HG03064 (cell line): ENCODE measurements around the gene SCG3.

ENCODE experiments used
- ATAC-seq: cut with Tn5 transposase; IDR thresholded peaks from one replicate; pipeline ENCODE4 v1.9.1; 2021; ENCODE audit warnings: low read depth; ENCODE audit not compliant: unreplicated experiment

SCG3 gene

GRCh38 chr15:51677452-51677851 is 3.9 kb upstream of the SCG3 start:
- ATAC-seq: no peak

GRCh38 chr15:51678096-51678495 is 3.2 kb upstream of the SCG3 start:
- ATAC-seq: no peak

- no peak for ATAC-seq
Observed at GRCh38 chr15:51680321-51680720, 982 bp upstream of the SCG3 start.

- ATAC-seq: no peak
Observed at GRCh38 chr15:51687565-51687964, 6.3 kb downstream of the SCG3 start.

- no peak for ATAC-seq
Observed at GRCh38 chr15:51688863-51689262, 7.6 kb downstream of the SCG3 start.

- ATAC-seq: no peak
Observed at GRCh38 chr15:51692154-51692553, 10.9 kb downstream of the SCG3 start.

GRCh38 chr15:51696566-51696965 is 15.3 kb downstream of the SCG3 start:
- ATAC-seq: no peak

GRCh38 chr15:51697163-51697562 is 15.9 kb downstream of the SCG3 start:
- no peak for ATAC-seq

GRCh38 chr15:51699373-51699772 is 18.1 kb downstream of the SCG3 start:
- ATAC-seq: no peak

GRCh38 chr15:51702710-51703109 is 21.4 kb downstream of the SCG3 start:
- ATAC-seq: no peak

GRCh38 chr15:51706291-51706690 is 25.0 kb downstream of the SCG3 start:
- no peak for ATAC-seq

- no peak for ATAC-seq
Observed at GRCh38 chr15:51706926-51707608, 25.8 kb downstream of the SCG3 start.

- ATAC-seq: no peak
Observed at GRCh38 chr15:51708013-51708412, 26.7 kb downstream of the SCG3 start.

- ATAC-seq: no peak
Observed at GRCh38 chr15:51709031-51709430, 27.7 kb downstream of the SCG3 start.

- no peak for ATAC-seq
Observed at GRCh38 chr15:51714162-51714561, 32.9 kb downstream of the SCG3 start.

GRCh38 chr15:51714911-51715310 is 33.6 kb downstream of the SCG3 start:
- ATAC-seq: no peak

GRCh38 chr15:51718219-51718618 is 36.9 kb downstream of the SCG3 start:
- no peak for ATAC-seq

GRCh38 chr15:51718746-51719145 is 37.4 kb downstream of the SCG3 start:
- ATAC-seq: no peak

GRCh38 chr15:51720201-51720995 is 39.1 kb downstream of the SCG3 start:
- no peak for ATAC-seq

- no peak for ATAC-seq
Observed at GRCh38 chr15:51721199-51721960, 40.1 kb downstream of the SCG3 start.

GRCh38 chr15:51724199-51724598 is 42.9 kb downstream of the SCG3 start:
- ATAC-seq: no peak
